Activated T-cell treated with anti-CD3 and anti-CD28 coated beads, Interleukin-2, amount 50 U/mL, for 48 hours (primary cell): ENCODE data around the gene MCM8.
"Not testable (repeated sequence)": the region's sequence is repeated elsewhere in the genome, so short reads cannot be mapped to it uniquely, and the experiment has no call there.

Experiments used
- DNase-seq, 2 experiments: peaks; one replicate each; pipeline ENCODE4 v3.0.0-alpha.2; 2020

The MCM8 gene

DNA sequence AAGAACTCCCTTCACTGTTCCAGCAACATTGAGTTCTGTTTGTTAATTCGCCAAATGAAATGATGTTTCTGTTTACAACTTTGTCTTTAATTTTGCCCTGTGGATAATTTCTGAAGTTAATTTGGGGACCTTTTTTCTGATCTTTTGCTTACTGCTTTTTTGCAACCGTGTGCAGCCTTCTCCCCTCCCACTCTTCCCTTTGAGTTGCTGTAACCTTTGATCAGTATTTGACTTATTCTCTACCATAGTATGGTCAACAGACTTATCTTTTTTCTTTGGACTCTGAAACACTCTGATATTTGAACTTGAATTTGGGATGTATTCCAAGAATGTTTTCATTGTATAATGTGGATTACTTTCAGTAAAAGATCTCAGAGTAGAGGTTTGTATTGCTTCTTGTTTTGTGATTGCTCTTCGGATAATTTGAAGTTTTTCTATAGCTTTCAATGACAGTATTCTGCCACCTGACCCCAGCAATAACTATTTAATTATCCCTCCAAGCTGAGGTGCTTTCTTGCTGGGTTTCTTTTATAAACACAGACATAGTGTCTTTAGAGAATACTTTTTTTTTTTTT is 57.2 kb downstream of the MCM8 start:
- DNase-seq: no peak

DNA sequence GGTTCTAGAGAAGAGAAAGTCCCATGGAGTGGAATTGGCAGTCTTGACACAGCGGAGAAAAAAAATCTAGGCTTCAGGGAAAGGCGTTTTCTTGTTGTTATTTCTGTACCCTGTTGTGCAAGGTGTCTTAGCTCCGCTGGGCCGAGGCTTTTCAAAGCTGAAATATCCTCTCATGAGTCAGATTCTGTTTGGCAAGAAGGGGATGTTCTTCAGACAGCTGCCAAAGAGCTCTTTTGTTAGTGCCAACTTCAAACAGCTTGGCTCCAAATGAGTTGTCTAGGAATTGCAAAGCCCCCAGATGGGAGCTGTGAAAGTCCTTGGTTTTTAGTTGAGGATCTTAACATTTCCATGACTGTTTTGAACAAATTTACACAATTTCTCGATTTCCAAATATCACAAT is 57.8 kb downstream of the MCM8 start:
- DNase-seq: no peak

DNA sequence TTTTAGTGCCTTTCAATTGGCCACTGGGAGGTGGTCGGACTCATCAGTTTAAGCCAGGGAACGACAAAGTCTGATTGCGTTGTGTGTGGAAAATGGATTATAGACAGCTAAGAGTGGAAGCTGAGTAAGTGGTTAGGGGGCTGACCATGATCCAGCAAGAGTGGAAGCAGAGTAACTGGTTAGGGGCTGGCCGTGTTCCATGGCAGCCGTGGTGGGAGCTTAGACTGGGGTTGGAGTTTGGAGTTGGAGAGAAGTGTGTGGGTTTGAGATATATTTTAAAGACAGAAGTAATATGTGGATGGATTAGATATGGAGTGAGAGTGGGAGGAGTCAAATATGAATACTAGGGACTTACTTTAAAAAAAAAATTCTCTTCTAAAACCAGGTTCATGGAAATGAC is 61.7 kb downstream of the MCM8 start:
- no peak for DNase-seq

DNA sequence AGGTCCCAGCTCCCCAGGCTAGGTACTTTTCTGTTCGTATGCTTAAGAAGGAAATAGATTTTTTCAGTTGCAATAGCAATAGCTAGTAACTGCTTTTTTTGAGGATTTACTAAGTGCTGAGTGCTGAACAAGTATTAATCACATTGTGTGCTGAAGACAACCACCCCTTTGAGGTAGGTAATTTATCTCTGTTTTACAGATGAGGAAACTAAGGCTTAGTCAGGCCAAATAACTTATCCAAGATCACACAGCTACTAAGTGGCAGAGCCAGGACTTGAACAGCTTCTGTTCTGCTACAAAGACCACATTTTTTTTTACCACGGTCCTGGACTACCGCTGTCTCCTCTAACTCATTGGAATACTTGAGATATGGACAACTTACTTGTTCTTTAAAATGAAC is 63.6 kb downstream of the MCM8 start:
- DNase-seq: no peak

DNA sequence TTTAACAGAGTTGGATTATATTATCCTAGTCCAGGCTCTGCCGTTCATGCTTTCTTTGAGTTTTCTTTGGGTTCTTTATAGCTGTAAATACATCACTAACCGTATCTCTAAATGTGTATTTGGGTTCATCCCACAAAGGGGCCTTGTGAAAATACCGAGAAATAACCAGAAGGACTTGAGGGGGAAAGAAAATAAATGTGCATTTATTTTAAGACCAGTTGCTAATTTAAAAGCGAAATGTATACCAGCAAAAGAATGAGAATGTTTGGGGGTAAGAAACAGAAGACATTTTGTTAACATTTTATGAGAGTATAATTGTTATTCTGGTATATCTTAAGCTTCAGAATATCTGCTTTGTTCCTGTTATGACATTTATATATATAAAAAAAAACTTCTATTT is 64.5 kb downstream of the MCM8 start:
- no peak for DNase-seq

DNA sequence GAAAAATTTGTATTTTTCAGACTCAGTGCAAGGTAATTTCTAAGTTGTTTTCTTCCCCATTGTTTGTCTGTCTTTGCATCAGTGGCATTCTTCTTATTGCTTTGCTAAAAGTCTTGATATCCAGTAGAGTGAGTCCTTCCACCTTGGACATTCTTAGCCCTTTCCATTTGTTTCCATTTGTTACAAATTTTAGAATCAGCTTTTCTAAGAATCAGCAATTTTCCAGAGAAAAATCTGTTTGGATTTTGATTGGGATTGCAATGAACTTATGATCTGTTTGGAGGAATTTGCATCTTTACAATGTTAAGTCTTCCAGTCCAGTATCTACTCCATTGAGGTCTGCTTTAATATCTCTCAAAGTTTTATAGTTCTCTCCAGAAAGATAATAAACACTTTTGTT is 67.0 kb downstream of the MCM8 start:
- DNase-seq: no peak

DNA sequence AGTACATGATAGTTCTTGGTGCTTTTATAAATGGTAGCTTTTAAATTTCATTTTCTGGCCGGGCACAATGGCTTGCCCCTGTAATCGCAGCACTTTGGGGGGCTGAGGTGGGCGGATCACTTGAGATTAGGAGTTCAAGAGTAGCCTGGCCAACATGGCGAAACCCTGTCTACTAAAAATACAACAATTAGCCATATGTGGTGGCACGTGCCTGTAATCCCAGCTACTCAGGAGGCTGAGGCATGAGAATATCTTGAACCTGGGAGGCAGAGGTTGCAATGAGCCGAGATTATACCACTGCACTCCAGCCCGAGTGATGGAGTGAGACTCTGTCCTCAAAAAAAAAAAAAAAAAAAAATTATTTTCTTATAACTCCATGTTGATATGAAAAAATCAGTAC is 67.4 kb downstream of the MCM8 start:
- DNase-seq: no peak

DNA sequence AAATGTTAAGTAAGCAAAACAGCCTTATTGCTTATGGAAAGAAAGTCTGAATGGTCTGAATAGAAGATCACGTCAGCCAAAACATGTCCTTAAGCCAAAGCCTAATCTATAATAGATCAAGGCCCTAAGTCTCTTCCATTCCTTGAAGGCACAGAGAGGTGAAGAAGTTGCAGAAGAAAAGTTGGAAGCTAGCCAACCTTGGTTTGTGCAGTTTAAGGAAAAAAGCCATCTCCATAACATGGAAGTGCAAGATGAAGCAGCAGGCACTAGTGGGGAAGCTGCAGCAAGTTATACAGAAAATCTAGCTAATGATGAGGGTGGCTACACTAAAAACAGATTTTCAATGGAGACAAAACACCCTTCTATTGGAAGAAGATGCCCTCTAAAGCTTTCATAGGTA is 74.3 kb downstream of the MCM8 start:
- DNase-seq: no peak

DNA sequence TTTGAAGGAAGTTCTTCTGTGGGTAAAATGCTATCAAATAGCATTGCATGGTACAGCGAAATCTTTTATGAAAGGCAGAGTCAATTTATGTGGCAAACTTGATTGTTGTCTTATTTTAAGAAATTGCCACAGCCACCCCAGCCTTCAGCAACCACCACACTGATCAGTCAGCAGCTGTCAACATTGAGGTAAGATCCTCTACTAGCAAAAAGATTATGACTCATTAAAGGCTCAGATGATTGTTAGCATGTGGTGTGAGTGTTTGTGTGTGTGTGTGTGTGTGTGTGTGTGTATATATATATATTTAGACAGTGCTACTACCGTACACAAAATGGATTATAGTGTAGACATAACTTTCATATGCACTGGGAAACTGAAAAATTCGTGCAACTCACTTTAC is 75.6 kb downstream of the MCM8 start:
- DNase-seq: no peak

DNA sequence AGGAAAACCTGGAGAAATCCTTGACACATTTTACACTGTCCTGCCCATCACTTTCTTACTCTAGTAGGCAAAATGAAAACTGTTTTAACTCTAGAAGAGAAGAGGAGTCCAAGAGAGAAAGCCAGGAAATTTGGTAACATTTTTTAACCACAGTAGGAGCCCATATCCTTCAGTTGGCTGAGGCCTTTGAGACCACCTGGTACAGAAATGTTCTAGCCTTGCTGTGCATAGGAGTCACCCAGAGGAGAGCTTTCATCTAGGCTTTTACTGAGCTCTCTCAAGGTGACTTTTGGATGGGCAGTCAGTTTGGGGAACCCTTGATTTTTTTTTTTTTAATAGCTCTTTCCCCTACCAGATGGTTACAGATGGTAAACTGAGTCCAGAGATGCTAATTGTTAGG is 78.4 kb downstream of the MCM8 start:
- DNase-seq: no peak

DNA sequence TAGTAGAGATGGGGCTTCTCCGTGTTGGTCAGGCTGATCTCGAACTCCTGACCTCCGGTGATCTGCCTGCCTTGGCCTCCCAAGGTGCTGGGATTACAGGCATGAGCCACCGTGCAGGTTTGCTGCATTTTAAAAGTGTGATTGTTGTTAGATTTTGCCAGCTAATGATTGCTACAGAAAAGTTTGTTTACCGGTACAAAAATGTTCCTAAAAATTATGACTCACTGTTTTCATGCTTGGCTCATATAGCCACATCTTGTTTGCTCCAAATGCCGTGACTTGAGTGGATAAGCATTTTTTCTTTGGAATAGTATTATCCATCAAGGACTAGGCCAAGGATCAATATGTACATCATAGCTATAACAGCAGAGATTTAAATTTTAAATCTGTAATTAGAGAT is 79.1 kb downstream of the MCM8 start:
- DNase-seq: no peak

DNA sequence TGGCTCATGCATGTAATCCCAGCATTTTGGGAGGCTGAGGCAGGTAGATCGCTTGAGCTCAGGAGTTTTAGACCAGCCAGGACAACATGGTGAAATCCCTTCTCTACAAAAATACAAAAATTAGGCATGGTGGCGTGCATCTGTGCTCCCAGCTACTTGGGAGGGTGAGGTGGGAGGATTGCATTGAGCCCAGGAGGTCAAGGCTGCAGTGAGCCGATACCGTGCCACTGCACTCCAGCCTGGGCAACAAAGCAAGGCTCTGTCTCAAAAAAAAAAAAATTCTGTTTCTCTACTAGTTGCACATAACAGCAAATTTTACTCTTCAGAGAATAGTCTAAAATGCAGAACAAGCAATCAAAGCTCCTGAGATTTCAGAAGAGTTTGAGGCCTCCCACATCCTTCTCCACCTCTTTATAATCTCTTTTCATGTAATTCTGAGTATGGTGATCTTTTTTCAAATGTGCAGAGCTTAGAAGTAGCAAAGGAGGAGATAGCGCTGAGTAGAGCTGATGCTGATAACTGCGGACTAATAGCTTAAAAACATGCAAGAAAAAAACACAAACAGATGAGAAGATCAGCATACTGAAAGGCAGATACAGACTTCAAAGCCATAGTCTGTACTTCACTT is 80.1 kb downstream of the MCM8 start:
- no peak for DNase-seq

DNA sequence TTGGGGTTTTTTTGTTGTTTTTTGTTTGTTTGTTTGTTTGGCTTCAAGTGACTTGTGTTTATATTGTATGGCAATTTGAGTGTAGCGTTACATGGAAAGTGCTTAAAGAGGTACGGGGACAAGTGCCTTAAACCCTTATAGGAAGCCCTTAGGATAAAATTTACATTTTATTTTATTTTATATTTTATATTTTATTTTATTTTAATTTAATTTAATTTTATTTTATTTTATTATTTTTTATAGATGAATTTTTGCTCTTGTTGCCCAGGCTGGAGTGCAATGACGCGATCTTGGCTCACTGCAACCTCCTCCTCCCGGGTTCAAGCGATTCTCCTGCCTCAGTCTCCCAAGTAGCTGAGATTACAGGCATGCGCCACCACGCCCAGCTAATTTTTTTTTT is 82.5 kb downstream of the MCM8 start:
- not testable (repeated sequence) for DNase-seq

DNA sequence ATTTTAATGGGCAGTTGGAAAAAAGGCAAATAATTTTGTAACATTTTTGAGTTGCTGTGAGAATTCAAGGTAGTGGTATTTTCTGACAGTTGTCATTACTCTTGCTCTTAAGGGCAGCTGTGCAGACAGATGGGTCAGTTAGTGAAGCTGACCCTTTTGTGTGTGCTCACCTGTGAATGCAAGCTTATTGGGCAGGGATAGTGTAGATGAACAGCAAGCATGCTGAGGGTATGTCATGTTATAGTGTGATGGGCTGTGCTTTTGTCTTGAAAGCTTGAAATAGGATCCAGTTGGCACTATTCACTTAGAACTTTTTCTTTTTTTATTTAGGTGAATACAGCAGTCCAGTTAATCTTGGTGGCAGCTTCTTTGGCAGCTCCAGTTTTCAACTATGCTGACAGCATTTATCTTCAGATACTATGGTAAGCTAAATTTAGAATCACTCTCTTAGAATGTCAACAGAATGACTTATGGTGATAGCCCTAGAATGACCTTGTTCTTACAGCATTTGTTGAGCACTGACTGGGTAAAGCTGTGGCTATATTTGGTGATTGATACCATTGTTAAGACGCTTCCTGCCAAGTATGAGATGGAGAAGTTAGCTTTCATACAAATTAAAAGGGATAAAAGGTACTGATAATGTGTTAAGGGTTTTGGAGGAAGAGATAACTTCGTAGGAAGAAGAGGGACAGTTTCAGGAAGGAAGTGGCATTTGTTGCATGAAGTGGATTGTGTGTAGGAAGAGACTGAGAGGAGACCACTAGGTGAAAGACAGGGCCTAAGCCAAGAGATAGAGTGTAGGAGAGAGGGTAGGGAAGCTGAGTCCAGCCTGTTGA is 83.9 kb downstream of the MCM8 start:
- DNase-seq: no peak

DNA sequence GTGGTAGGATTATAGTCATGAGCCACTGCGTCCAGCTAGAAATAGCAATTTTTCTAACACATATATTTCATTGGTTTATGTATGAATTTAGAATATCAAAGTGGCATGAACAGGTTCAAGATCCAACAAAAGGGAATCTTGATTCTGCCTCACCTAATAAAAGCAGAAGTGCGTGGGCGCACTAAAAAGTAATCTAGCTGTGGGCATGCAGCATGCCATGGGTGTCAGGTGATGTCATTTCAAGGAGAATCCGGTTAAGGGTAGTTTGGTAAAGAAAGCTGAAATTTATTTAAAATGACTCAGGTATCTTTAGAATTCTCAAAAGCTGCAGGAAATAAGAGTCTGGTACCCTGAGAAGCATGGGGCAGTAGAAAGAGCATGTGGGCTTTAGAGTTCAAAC is 85.8 kb downstream of the MCM8 start:
- no peak for DNase-seq

DNA sequence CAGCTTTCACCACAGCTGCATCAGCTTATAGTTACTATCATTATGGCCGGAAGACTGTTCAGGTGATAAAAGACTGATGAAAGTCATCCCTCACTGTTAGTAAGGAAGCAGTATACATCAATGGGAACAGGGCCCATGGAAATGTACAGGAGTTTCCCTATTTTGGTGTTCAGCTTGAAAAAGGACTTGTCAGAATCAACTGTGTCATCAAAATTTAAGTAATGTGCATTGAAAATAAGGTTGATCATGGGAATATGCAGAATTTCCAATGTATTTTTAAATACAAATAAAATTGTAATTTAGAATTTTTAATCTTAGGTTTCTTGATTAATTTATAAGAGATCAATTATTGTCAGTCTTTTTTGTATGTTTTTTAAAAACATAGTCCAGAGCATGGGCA is 86.6 kb downstream of the MCM8 start:
- no peak for DNase-seq

DNA sequence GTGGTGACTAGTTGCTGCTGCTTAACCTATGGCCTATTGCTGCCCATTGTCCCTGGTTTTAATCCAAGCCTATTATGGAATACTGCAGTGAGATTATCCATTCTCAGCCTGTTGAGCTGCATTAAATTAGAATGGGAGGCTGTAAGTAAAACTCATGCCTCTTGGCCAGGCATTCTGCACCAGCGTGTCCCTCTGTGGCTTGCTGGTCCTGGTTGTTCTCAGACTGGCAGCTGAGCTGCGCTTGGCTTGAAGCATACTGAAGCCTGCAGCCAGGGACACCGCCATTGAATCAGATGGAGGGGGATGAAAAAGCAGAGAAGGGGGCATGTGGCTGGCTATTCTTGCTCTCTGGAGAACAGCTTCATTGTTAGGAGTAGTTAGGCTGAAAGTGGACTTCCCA is 87.8 kb downstream of the MCM8 start:
- no peak for DNase-seq

DNA sequence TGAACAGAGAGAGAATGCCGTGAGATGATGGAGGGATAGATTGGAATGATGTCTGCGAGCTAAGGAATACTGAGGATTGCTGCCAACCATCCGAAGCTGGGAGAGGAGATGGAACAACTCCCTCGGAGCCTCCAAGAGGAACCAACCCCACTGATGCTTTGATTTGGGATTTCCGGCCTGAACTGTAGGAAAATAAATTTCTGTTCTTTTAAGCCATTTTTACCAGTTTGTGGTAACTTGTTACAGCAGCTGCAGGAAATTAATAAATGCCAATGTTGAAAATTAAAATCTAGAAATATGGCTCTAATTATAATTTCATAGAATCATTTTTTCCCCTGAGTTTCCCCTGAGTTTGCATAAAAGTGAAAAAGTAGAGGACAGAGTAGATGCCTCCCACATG is 89.3 kb downstream of the MCM8 start:
- no peak for DNase-seq

DNA sequence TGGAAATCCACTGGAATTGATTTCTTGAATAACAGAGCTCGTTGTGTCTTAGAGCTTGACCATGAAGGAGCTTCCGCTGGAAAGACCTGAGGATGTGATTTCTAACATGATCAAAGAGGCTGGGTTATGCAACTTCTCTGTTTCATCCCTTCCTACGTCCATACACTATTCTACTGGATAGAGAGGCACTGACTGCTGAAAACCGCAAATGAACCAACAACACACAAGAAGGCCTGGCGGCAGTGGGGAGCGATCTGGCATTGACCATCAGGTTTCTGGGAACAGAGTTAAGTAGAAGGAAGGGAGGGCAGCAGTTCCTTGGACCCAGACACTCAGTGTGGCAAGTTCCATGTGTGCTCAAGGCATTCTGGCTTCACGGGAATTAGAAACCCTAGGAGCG is 90.1 kb downstream of the MCM8 start:
- DNase-seq: no peak

DNA sequence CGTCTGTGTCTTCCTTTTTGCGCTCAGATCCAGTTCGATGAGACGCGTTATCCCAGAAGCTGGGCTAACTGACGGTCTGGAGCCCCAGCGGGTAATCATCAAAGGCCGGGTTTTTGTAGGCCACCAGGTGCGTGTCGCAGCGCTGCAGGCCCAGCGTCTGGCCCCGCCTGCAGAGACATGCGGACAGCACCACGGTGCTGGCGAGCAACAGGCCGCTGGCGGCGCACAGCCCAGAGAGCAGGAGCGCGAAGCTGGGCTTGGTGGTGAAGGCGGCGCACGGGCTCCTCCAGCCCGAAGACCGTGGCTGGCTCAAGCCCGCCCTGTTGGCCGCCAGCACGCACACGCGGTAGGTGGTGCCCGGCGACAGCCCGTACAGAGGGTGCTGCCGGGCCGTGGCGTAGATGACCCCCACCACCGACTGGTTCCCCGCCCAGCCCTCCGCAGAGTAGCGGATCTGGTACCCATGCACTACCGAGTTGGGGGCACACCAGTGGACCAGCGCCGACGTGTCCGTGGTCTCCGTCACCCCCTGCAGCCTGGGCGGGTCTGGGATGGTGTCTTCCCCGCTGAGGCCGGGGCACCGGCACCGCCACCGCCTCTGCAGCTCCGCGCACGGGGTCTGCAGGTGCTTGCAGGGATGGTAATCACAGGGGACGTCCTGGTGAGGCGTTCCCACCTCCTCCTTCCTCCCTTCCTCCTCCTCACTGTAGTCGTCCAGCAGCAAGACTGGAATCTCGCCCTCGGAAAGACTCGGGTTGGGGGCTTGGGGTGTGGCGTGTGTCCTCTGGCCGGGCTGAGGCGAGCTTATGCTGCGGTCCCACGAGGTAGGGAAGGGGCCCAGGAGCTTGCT is 90.7 kb downstream of the MCM8 start:
- no peak for DNase-seq

DNA sequence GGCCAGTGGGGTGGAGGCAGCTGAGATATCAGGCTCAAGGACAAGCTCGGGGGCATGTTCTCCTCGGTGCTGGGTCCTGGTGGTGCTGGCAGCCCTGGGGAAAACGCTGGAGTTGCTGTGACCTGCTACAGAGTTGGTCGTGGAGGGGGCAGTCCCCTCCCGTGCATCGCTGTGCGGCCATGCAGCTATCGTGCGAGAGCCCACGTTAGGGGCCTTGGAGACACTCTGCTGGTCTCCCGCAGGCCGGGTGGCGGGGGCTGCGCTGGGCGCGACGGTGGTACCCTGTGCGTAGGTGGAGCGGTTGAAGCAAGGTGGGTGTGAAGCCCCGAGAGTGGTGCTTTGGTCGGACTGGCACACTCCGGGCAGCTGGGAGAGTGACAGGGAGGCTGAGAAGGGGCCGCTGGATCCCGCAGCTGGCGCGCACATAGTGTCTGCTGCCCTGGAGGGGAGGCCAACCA is 91.4 kb downstream of the MCM8 start:
- no peak for DNase-seq

DNA sequence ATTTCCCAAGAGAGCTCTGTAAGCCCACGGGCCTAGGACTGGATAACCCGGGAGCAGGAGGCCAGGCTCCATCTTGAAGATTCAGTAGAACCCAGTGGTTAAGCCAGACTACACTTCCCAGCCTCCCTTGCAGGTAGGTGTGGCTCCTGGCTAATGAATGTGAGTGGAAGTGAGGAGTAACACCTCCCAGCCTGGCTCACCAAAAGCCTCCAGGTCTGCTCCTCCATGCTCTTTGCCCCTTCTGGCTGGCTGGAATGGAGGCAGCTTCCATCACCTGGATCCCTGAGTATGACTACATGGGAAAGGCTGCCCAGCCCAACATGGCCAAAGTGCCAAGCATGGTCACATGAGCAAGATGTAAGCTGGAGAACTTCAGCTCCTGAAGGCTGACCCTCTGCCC is 93.7 kb downstream of the MCM8 start:
- DNase-seq: no peak

DNA sequence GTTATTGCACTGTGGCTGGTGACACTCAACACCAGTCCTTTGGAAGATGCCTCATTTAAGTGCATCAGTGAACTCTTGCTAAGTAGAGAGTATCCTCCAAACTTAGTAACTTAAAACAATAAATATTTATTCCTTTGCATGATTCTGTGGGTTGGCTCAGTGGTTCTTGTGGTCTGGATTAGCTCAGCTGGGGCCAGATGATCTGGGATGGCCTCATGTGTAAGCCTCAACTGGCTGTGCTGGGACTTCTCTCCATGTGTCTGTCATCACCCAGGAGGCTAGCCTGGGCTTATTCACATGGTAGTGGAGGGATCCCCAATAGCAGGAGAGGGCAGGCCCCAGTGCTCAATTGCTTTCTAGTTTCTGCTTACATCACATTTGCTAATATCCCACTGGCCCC is 95.1 kb downstream of the MCM8 start:
- DNase-seq: no peak

DNA sequence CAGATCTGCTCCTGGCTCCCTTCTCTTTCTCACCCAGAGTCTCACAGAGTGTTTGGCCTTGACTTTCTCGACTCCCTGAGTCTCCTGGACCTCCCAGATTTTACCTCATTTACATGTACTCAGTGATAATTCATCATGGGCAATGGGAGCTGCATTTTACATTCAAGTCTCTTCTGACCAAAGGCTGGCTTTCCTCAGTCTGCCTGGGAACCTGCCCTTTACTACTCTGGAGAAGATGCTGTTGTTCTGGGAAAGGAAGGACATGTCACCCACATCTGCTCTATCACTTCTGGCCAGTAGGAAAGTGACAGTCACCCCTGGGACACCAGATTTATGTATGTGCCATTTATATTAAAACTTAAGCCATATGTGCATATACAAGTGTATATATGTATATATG is 96.0 kb downstream of the MCM8 start:
- DNase-seq: no peak
